Hepatocyte (in vitro differentiated cells): Measurements from ENCODE around the gene SLC6A8. TPM values are rescaled to one million over a fixed set of nuclear protein-coding genes. Genes with fewer than 3 reads are reported as not detected.

Source experiments
- DNase-seq: peaks from one replicate; pipeline ENCODE4 v3.0.0-alpha.2; 2016; ENCODE audit warnings: low spot score
- H2AFZ ChIP-seq: fragments of 200-600 bp; sonication (generic); 2 replicates; pipeline ENCODE4 v1.6.0; 2016; ENCODE audit warnings: antibody characterized with exemption, mild to moderate bottlenecking
- H3K27ac ChIP-seq: fragments of 200-600 bp; sonication (generic); 2 replicates; pipeline ENCODE4 v1.5.1; 2016; ENCODE audit warnings: mild to moderate bottlenecking
- H3K27me3 ChIP-seq: fragments of 200-600 bp; sonication (generic); 2 replicates; pipeline ENCODE4 v1.6.1; 2016
- H3K36me3 ChIP-seq: fragments of 200-600 bp; sonication (generic); replicated peaks from 2 replicates; pipeline ENCODE4 v1.5.1; 2016; ENCODE audit warnings: low read depth; ENCODE audit not compliant: insufficient read depth
- H3K4me1 ChIP-seq: fragments of 200-600 bp; sonication (generic); 2 replicates; pipeline ENCODE4 v1.5.1; 2016; ENCODE audit warnings: mild to moderate bottlenecking, moderate library complexity; ENCODE audit not compliant: insufficient read depth
- H3K4me2 ChIP-seq: fragments of 200-600 bp; sonication (generic); 2 replicates; pipeline ENCODE4 v1.6.0; 2016
- H3K4me3 ChIP-seq: fragments of 200-600 bp; sonication (generic); 2 replicates; pipeline ENCODE4 v1.5.1; 2016; ENCODE audit warnings: mild to moderate bottlenecking
- H3K79me2 ChIP-seq: fragments of 200-600 bp; sonication (generic); 2 replicates; pipeline ENCODE4 v1.6.0; 2017; ENCODE audit warnings: mild to moderate bottlenecking
- H3K9me2 ChIP-seq: fragments of 200-600 bp; sonication (generic); replicated peaks from 2 replicates; pipeline ENCODE4 v1.6.0; 2017; ENCODE audit warnings: mild to moderate bottlenecking; ENCODE audit not compliant: insufficient read depth
- H3K9me3 ChIP-seq: fragments of 200-600 bp; sonication (generic); 2 replicates; pipeline ENCODE4 v1.5.1; 2016; ENCODE audit warnings: low read depth, mild to moderate bottlenecking
- H4K20me1 ChIP-seq: fragments of 200-600 bp; sonication (generic); 2 replicates; pipeline ENCODE4 v1.6.0; 2016; ENCODE audit warnings: mild to moderate bottlenecking; ENCODE audit not compliant: insufficient read depth, poor library complexity, severe bottlenecking
- CTCF ChIP-seq: fragments of 200-600 bp; sonication (generic); IDR thresholded peaks from 2 replicates; pipeline ENCODE4 v1.5.1; 2016; ENCODE audit warnings: antibody characterized with exemption, mild to moderate bottlenecking; ENCODE audit not compliant: poor library complexity
- EZH2 ChIP-seq: fragments of 200-600 bp; sonication (generic); IDR thresholded peaks from 2 replicates; pipeline ENCODE4 v1.6.1; 2016; ENCODE audit warnings: antibody characterized with exemption, mild to moderate bottlenecking, borderline replicate concordance
- EZH2phosphoT487 ChIP-seq: fragments of 200-600 bp; sonication (generic); IDR thresholded peaks from one replicate; pipeline ENCODE4 v1.6.1; 2018; ENCODE audit warnings: antibody characterized with exemption, mild to moderate bottlenecking, low read depth, moderate library complexity; ENCODE audit not compliant: unreplicated experiment, severe bottlenecking
- WGBS: methylation state at CpG from one replicate; pipeline ENCODE4 v1.1.6; 2016; ENCODE audit warnings: low lambda C conversion rate; ENCODE audit errors: missing lambda C conversion rate; 5-methylcytosine and 5-hydroxymethylcytosine counted together
- polyA plus RNA-seq: library from polyadenylated mRNA; unstranded; fragments of >200 nt; fragmentation: Nextera tagmentation; extraction: Ambion mirVana; gene quantifications from 2 replicates; pipeline ENCODE4 v1.2.1, GENCODE V29; 2016
- total RNA-seq: library from RNA; depleted of rRNA; stranded (reverse); fragments of >200 nt; gene quantifications from 2 replicates; pipeline ENCODE4 v1.2.3, GENCODE V29; 2014

SLC6A8 gene
- total and polyA plus RNA-seq, 2 experiments from 2014 or later = 28.4 to 36.7 TPM

DNA sequence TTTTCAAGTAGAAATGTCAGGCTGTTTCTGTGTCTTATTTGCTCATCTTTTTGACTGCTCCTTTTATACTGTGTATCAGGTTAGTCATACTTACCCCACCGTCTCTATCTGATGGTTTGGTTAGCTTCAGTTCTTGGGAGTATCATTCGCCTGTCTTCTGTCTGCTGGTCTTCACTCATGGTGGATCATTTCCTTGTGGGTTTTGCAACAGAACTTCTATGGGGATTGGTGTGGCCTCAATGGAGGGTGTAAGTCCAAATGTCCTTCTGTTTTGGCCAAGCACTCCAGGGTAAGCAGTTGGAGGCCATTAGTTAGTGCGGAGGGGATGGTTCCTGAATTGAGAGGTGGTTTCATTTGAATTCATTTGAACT is 44.1 kb downstream of the SLC6A8 start:
- TF ChIP-seq CTCF = no peak
- TF ChIP-seq EZH2 = no peak
- TF ChIP-seq EZH2phosphoT487 = no peak
- Histone ChIP-seq H3K4me2 (no peak overlapping the region), H3K4me3 (no peak overlapping the region), H4K20me1 (no peaks in the 10 kb centered on the region), H3K36me3 (no peaks in the 10 kb centered on the region), H3K9me2 (no peaks in the 10 kb centered on the region), H3K4me1 (peaks cover 7% of the 10 kb centered on the region), H3K9me3 (no peaks in the 10 kb centered on the region), H3K27ac (no peak overlapping the region), H3K79me2 (no peaks in the 10 kb centered on the region), H3K27me3 (no peaks in the 10 kb centered on the region), H2AFZ (no peak overlapping the region)
- DNase-seq = no peak
- 96% methylated on average over 3 of the region's 3 CpGs for WGBS

- Histone ChIP-seq H2AFZ (no peak overlapping the region), H3K27ac (no peak overlapping the region), H3K4me2 (no peak overlapping the region), H3K36me3 (no peaks in the 10 kb centered on the region), H3K27me3 (no peaks in the 10 kb centered on the region), H3K4me1 (peaks cover 2% of the 10 kb centered on the region), H3K9me3 (no peaks in the 10 kb centered on the region), H4K20me1 (no peaks in the 10 kb centered on the region), H3K4me3 (no peak overlapping the region), H3K9me2 (no peaks in the 10 kb centered on the region), H3K79me2 (no peaks in the 10 kb centered on the region)
- 94% methylated on average over 14 of the region's 14 CpGs for WGBS
- TF ChIP-seq CTCF (no peak), EZH2 (no peak), EZH2phosphoT487 (no peak)
- no peak for DNase-seq
Observed at GRCh38 chrX:153732401-153732800, 44.7 kb downstream of the SLC6A8 start.

DNA sequence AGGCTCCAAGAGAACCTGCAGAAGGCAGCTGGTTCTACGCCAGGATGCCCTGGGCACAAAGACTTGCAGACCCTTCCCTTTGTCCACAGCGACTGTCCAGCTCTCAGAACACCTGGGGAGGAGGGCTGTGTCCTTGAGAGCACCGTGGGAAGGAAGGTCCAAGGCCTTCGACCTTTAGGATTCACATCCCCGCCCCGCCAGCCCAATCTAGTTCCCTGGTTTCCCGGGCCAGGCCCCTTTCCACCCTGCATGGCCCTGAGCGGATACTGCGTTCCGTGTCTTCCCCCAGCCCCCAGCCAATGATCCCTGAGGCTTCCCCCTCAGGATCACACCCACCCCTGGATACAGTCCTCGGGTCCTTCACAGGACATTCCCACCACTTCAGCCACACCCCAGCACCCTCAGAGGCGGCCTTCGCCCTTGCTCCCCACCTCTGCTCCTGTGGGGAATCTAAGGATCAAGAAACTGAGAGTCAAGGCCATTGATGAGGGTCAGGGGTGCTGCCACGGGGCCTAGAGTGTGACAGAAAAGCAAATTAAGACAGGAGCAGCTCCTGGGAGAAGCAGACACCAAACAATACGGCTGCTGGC is 46.0 kb downstream of the SLC6A8 start:
- Histone ChIP-seq H2AFZ (no peak overlapping the region), H3K4me1 (no peaks in the 10 kb centered on the region), H3K36me3 (no peaks in the 10 kb centered on the region), H3K9me2 (no peaks in the 10 kb centered on the region), H3K79me2 (no peaks in the 10 kb centered on the region), H3K27me3 (no peaks in the 10 kb centered on the region), H3K4me3 (no peak overlapping the region), H4K20me1 (no peaks in the 10 kb centered on the region), H3K27ac (no peak overlapping the region), H3K4me2 (no peak overlapping the region), H3K9me3 (no peaks in the 10 kb centered on the region)
- no peak for TF ChIP-seq EZH2phosphoT487
- no peak for DNase-seq
- 85% methylated on average over 15 of the region's 15 CpGs for WGBS

DNA sequence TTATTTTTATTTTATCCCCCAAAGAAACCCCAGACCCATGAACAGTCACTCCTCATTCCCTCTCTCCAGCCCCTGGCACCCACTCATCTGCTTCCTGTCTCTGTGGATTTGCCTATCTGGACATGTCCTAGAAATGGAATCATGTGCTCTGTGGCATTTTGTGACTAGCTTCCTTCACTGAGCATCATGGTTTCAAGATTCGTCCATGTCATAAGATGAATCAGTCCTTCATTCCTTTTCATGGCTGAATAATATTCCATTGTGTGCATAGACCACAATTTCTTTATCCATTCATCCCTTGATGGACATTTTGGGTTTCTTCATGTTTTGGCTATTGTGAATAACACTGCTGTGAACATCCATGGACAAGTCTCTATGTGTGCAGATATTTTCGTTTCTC is 47.1 kb downstream of the SLC6A8 start:
- Histone ChIP-seq H3K79me2 (no peaks in the 10 kb centered on the region), H3K4me1 (no peaks in the 10 kb centered on the region), H3K27ac (no peak overlapping the region), H3K4me3 (no peak overlapping the region), H3K27me3 (no peaks in the 10 kb centered on the region), H3K4me2 (no peak overlapping the region), H4K20me1 (no peaks in the 10 kb centered on the region), H3K36me3 (no peaks in the 10 kb centered on the region), H3K9me3 (no peaks in the 10 kb centered on the region), H3K9me2 (no peaks in the 10 kb centered on the region), H2AFZ (no peak overlapping the region)
- 78% methylated on average over 2 of the region's 2 CpGs for WGBS
- TF ChIP-seq CTCF (no peak), EZH2 (no peak), EZH2phosphoT487 (no peak)
- no peak for DNase-seq
